ENCODE data around the gene SERPINF2. TPM values are rescaled to one million over a fixed set of nuclear protein-coding genes. Genes with fewer than 3 reads are reported as not detected.

SERPINF2 gene
- total RNA-seq, 1 experiment from 2014 or later, result 0.68 TPM

DNA sequence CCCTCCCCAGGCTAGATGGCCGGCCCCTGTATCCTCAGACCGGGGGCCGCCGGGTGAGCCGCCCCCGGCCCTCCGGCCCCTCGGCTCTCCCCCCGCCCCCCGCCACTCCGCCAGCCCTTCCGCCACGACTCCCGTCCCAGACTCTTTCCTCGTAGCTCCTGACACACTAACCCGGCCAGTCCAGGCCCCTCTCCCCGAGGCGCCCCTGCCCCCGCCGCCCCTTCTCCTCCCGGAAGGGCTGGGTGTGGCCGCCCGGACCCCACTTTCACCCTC, 26.9 kb upstream of the SERPINF2 start:
- H3K4me2 ChIP-seq (ENCODE audit: insufficient read depth, insufficient read length, low read length), result peak overlapping the region; percentile 65
- H4K91ac ChIP-seq (ENCODE audit: insufficient read length, low read depth, low read length), result no peak overlapping the region
- no peak overlapping the region for H3K27ac Mint-ChIP-seq

More for the DNA sequence above, 26.9 kb upstream of the SERPINF2 start:
- H3K79me2 ChIP-seq (ENCODE audit: insufficient read depth, low read length), result no peaks in the 10 kb centered on the region
- Mint-ChIP-seq H3K4me3 (peak overlapping the region; percentile 88 to 94), H3K9me3 (no peaks in the 10 kb centered on the region; a peak in 1 of 5 replicates), H3K4me1 (peaks cover 37 to 38% of the 10 kb centered on the region in 2 experiments), H3K27me3 (ENCODE audit: low read depth) (no peaks in the 10 kb centered on the region; the same call in 1 of the 2 replicates), H3K36me3 (ENCODE audit: insufficient read depth in 1 of 3, low read depth in 3 of 3) (peaks cover 0 to 13% (median 2%) of the 10 kb centered on the region in 3 experiments; a peak in 3 of 7 replicates)
- H3K23ac ChIP-seq (ENCODE audit: insufficient read length, low read depth, low read length), result no peak overlapping the region
- no peak overlapping the region for H3K4ac ChIP-seq (ENCODE audit: low read depth, low read length)
- H3T11ph ChIP-seq (ENCODE audit: low read length), result no peak overlapping the region
- H3K79me1 ChIP-seq (ENCODE audit: insufficient read depth, low read depth, low read length, poor library complexity, severe bottlenecking), result no peaks in the 10 kb centered on the region
- no peak overlapping the region for H2BK5ac ChIP-seq (ENCODE audit: insufficient read length, low read length)
- no peaks in the 10 kb centered on the region for H3K27me3 ChIP-seq (ENCODE audit: insufficient read depth, low read length)
- no peaks in the 10 kb centered on the region for H3K9me3 ChIP-seq (ENCODE audit: control insufficient read depth, low read depth, low read length)
- H2AK5ac ChIP-seq (ENCODE audit: insufficient read length, low read length), result no peak overlapping the region
- H2AFZ ChIP-seq (ENCODE audit: low read length), result no peak overlapping the region
- DNase-seq, result no peak
- WGBS (ENCODE audit: extremely low coverage, insufficient read length, low lambda C conversion rate), result no CpG with 5 or more reads among the region's 23 CpGs
- peaks cover 25% of the 10 kb centered on the region for H3K23me2 ChIP-seq (ENCODE audit: insufficient read length, low read depth, low read length, poor library complexity, severe bottlenecking)
- no peak overlapping the region for H2BK12ac ChIP-seq (ENCODE audit: insufficient read length, low read depth, low read length)
- no peak overlapping the region for H3K18ac ChIP-seq (ENCODE audit: insufficient read length, low read depth, low read length)
- TF ChIP-seq, protein P1, sequence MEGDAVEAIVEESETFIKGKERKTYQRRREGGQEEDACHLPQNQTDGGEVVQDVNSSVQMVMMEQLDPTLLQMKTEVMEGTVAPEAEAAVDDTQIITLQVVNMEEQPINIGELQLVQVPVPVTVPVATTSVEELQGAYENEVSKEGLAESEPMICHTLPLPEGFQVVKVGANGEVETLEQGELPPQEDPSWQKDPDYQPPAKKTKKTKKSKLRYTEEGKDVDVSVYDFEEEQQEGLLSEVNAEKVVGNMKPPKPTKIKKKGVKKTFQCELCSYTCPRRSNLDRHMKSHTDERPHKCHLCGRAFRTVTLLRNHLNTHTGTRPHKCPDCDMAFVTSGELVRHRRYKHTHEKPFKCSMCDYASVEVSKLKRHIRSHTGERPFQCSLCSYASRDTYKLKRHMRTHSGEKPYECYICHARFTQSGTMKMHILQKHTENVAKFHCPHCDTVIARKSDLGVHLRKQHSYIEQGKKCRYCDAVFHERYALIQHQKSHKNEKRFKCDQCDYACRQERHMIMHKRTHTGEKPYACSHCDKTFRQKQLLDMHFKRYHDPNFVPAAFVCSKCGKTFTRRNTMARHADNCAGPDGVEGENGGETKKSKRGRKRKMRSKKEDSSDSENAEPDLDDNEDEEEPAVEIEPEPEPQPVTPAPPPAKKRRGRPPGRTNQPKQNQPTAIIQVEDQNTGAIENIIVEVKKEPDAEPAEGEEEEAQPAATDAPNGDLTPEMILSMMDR (conservative IDR thresholded peaks at IDR 0.05), result no peak
- H2BK120ac ChIP-seq (ENCODE audit: low read depth, low read length, poor library complexity, severe bottlenecking), result no peak overlapping the region
- H3K56ac ChIP-seq (ENCODE audit: insufficient read length, low read depth, low read length), result no peak overlapping the region
- no peak overlapping the region for H3K27ac ChIP-seq (ENCODE audit: insufficient read length, low read depth, low read length)
- no peak overlapping the region for H3K9ac ChIP-seq (ENCODE audit: extremely low read depth, insufficient read length, low read length)
- H4K8ac ChIP-seq (replicated peaks; ENCODE audit: insufficient read length, low read depth, low read length), result no peak overlapping the region
- peaks cover 2% of the 10 kb centered on the region; the same call in 1 of the 2 replicates for H3K4me1 ChIP-seq (ENCODE audit: insufficient read depth, low read length)
- H2BK20ac ChIP-seq (ENCODE audit: low read depth, low read length, poor library complexity, severe bottlenecking), result no peak overlapping the region
- no peaks in the 10 kb centered on the region for H4K20me1 ChIP-seq (ENCODE audit: control insufficient read depth, insufficient read depth, insufficient read length)
- no peak overlapping the region for H2BK15ac ChIP-seq (ENCODE audit: low read depth, low read length)
- no peak overlapping the region for H4K5ac ChIP-seq (ENCODE audit: insufficient read length, low read depth, low read length)
- no peak overlapping the region for H3K14ac ChIP-seq (ENCODE audit: insufficient read depth, low read length)
